CD14-positive monocyte (primary cell): Measurements from ENCODE around the gene LMNTD2. TPM values are rescaled to one million over a fixed set of nuclear protein-coding genes. Genes with fewer than 3 reads are reported as not detected.
A peak's percentile ranks its signal among the peaks of the same experiment; 100 is the strongest.

Source experiments
- DNase-seq, 3 donors: peaks; one replicate each; pipeline ENCODE4 v3.0.0-alpha.2; 2011 to 2022
- H2AFZ ChIP-seq: 2 replicates; pipeline ENCODE4 v1.6.0; 2012; ENCODE audit warnings: mild to moderate bottlenecking, low read depth, low read length, inconsistent platforms; ENCODE audit not compliant: insufficient read depth, poor library complexity, severe bottlenecking
- H3K27ac ChIP-seq, 2 donors: 1 replicate in 1 of 2; 2 replicates in 1 of 2; pipeline ENCODE4 v1.5.1; 2012 to 2013; ENCODE audit warnings: low read length in 2 of 2, control low read depth in 1 of 2, inconsistent platforms in 1 of 2, low read depth in 1 of 2, mild to moderate bottlenecking in 1 of 2
- H3K27me3 ChIP-seq, 2 donors: one replicate each; pipeline versions ENCODE4 v1.6.0 to v1.6.1; 2011 to 2013; ENCODE audit warnings: low read length in 2 of 2; ENCODE audit not compliant: control insufficient read depth in 2 of 2, insufficient read depth in 2 of 2
- H3K36me3 ChIP-seq, 2 donors: replicated peaks in 1 of 2; 1 replicate in 1 of 2; 2 replicates in 1 of 2; pipeline versions ENCODE4 v1.5.1 to v1.6.1; 2012 to 2013; ENCODE audit warnings: low read length in 2 of 2, control low read depth in 1 of 2, inconsistent platforms in 1 of 2, mild to moderate bottlenecking in 1 of 2; ENCODE audit not compliant: insufficient read depth in 2 of 2, control insufficient read depth in 1 of 2
- H3K4me1 ChIP-seq, 2 donors: 1 replicate in 1 of 2; 2 replicates in 1 of 2; pipeline versions ENCODE4 v1.5.1 to v1.6.1; 2012 to 2013; ENCODE audit warnings: low read length in 2 of 2, control low read depth in 1 of 2, inconsistent platforms in 1 of 2, mild to moderate bottlenecking in 1 of 2, moderate library complexity in 1 of 2; ENCODE audit not compliant: insufficient read depth in 2 of 2, control insufficient read depth in 1 of 2
- H3K4me2 ChIP-seq: replicated peaks from 2 replicates; pipeline ENCODE3; 2012; ENCODE audit warnings: low read length, moderate library complexity, mild to moderate bottlenecking; ENCODE audit not compliant: poor library complexity, severe bottlenecking; ENCODE audit errors: extremely low read depth
- H3K4me3 ChIP-seq, 3 experiments: fragments of 200-600 bp in 1 of 3; sonication (generic) in 1 of 3; replicated peaks in 1 of 3; 1 replicate in 2 of 3; 2 replicates in 1 of 3; pipeline ENCODE4 v1.5.1; 2011 to 2013; ENCODE audit warnings: low read length in 3 of 3, mild to moderate bottlenecking in 3 of 3, control low read depth in 2 of 3, low read depth in 2 of 3, inconsistent platforms in 1 of 3, moderate library complexity in 1 of 3
- H3K79me2 ChIP-seq: 2 replicates; pipeline ENCODE4 v1.6.0; 2012; ENCODE audit warnings: mild to moderate bottlenecking, control low read depth, inconsistent platforms, low read length, moderate library complexity; ENCODE audit not compliant: insufficient read depth
- H3K9ac ChIP-seq: 2 replicates; pipeline ENCODE4 v1.6.0; 2017; ENCODE audit warnings: low read length, mild to moderate bottlenecking; ENCODE audit not compliant: insufficient read depth, poor library complexity, severe bottlenecking
- H3K9me3 ChIP-seq, 2 donors: replicated peaks in 1 of 2; 1 replicate in 1 of 2; 2 replicates in 1 of 2; pipeline versions ENCODE4 v1.5.1 to v1.6.1; 2012 to 2013; ENCODE audit warnings: low read length in 2 of 2, control low read depth in 1 of 2; ENCODE audit not compliant: control insufficient read depth in 1 of 2, insufficient read depth in 1 of 2
- H4K20me1 ChIP-seq: 2 replicates; pipeline ENCODE4 v1.6.0; 2012; ENCODE audit warnings: mild to moderate bottlenecking, low read length, control low read depth, moderate library complexity; ENCODE audit not compliant: insufficient read depth
- H3K27ac Mint-ChIP-seq, 7 donors: one replicate each; pipeline ENCODE4 v1.8.0; 2020; ENCODE audit warnings: mild to moderate bottlenecking in 7 of 7, mixed read lengths in 7 of 7, moderate library complexity in 6 of 7, inconsistent platforms in 2 of 7
- H3K27me3 Mint-ChIP-seq, 3 donors: one replicate each; pipeline ENCODE4 v1.8.0; 2021 to 2022; ENCODE audit warnings: low read depth in 3 of 3, mild to moderate bottlenecking in 3 of 3, mixed read lengths in 3 of 3, moderate library complexity in 3 of 3, inconsistent platforms in 1 of 3
- H3K36me3 Mint-ChIP-seq, 2 donors: one replicate each; pipeline ENCODE4 v1.8.0; 2020; ENCODE audit warnings: mixed read lengths in 2 of 2, inconsistent platforms in 1 of 2, mild to moderate bottlenecking in 1 of 2
- H3K4me1 Mint-ChIP-seq: one replicate; pipeline ENCODE4 v1.8.0; 2020; ENCODE audit warnings: mild to moderate bottlenecking, mixed read lengths
- H3K4me3 Mint-ChIP-seq, 2 donors: one replicate each; pipeline ENCODE4 v1.8.0; 2020; ENCODE audit warnings: mild to moderate bottlenecking in 2 of 2, mixed read lengths in 2 of 2, moderate library complexity in 1 of 2
- H3K9me3 Mint-ChIP-seq, 7 donors: one replicate each; pipeline ENCODE4 v1.8.0; 2020 to 2022; ENCODE audit warnings: mixed read lengths in 7 of 7, mild to moderate bottlenecking in 6 of 7, moderate library complexity in 6 of 7, inconsistent platforms in 2 of 7
- CTCF ChIP-seq: fragments of 200-600 bp; IDR thresholded peaks from one replicate; pipeline ENCODE4 v1.8.0; 2022; ENCODE audit warnings: antibody characterized with exemption, mild to moderate bottlenecking
- WGBS: methylation state at CpG from one replicate; pipeline ENCODE4 v1.1.5; 2013; ENCODE audit warnings: missing lambda C conversion rate; ENCODE audit not compliant: insufficient coverage; 5-methylcytosine and 5-hydroxymethylcytosine counted together
- intact Hi-C, 2 donors: fragments of 100-400 bp; cut with micrococcal nuclease; formaldehyde crosslinking; loops; one replicate each; pipeline versions ENCODE4 v1.15.0 to v1.15.1; 2023
- polyA plus RNA-seq, 3 donors: library from polyadenylated mRNA; depleted of rRNA in 1 of 3; unstranded in 2 of 3; stranded (reverse) in 1 of 3; fragments of 300-500 nt in 2 of 3; fragments of >200 nt in 1 of 3; fragmentation: Illumina TruSeq in 2 of 3; gene quantifications; 1 replicate in 2 of 3; 2 replicates in 1 of 3; pipeline ENCODE4 v1.2.3, GENCODE V29; 2012 to 2021

LMNTD2 gene
- polyA plus RNA-seq, 3 donors = 0.67 to 10.6 (median 1.2) TPM

GRCh38 chr11:573146-573759, 12.7 kb upstream of the LMNTD2 start:
- Mint-ChIP-seq H3K4me3 (peak overlapping the region in 1 of 2 donors; percentile 71), H3K4me1 (peaks cover 25% of the 10 kb centered on the region), H3K9me3 (peaks cover 0 to 20% (median 3%) of the 10 kb centered on the region in 7 donors), H3K36me3 (peaks cover 0 to 8% of the 10 kb centered on the region in 2 donors), H3K27ac (no peak overlapping the region), H3K27me3 (peaks cover 36 to 58% (median 48%) of the 10 kb centered on the region in 3 donors)
- Histone ChIP-seq H2AFZ (no peak overlapping the region), H3K9ac (no peak overlapping the region), H3K36me3 (no peaks in the 10 kb centered on the region), H3K9me3 (peaks cover 0 to 3% of the 10 kb centered on the region in 2 donors), H3K27ac (no peak overlapping the region), H4K20me1 (peaks cover 16% of the 10 kb centered on the region), H3K27me3 (peaks cover 8 to 45% of the 10 kb centered on the region in 2 donors), H3K4me2 (no peak overlapping the region), H3K4me3 (no peak overlapping the region), H3K79me2 (peaks cover 15% of the 10 kb centered on the region), H3K4me1 (peaks cover 28 to 38% of the 10 kb centered on the region in 2 donors)
- no peak for TF ChIP-seq CTCF
- DNase-seq = no peak
- intact Hi-C loops = no loop called here
- WGBS = 98% methylated on average over 9 of the region's 16 CpGs

GRCh38 chr11:571802-572185, 11.3 kb upstream of the LMNTD2 start:
- Mint-ChIP-seq H3K27ac (no peak overlapping the region), H3K27me3 (peaks cover 37 to 71% (median 56%) of the 10 kb centered on the region in 3 donors), H3K4me3 (peak overlapping the region in 1 of 2 donors; percentile 59), H3K36me3 (peaks cover 0 to 7% of the 10 kb centered on the region in 2 donors), H3K9me3 (peaks cover 0 to 21% (median 5%) of the 10 kb centered on the region in 7 donors), H3K4me1 (peaks cover 13% of the 10 kb centered on the region)
- Histone ChIP-seq H3K36me3 (no peaks in the 10 kb centered on the region), H3K4me3 (no peak overlapping the region), H3K4me1 (peaks cover 18 to 30% of the 10 kb centered on the region in 2 donors), H3K9ac (no peak overlapping the region), H4K20me1 (peaks cover 1% of the 10 kb centered on the region), H3K27me3 (peaks cover 8 to 53% of the 10 kb centered on the region in 2 donors), H2AFZ (no peak overlapping the region), H3K27ac (no peak overlapping the region), H3K4me2 (no peak overlapping the region), H3K79me2 (peaks cover under 1% of the 10 kb centered on the region), H3K9me3 (peaks cover 0 to 3% of the 10 kb centered on the region in 2 donors)
- intact Hi-C loops = no loop called here
- no peak for DNase-seq
- 89% methylated on average over 8 of the region's 8 CpGs for WGBS
- no peak for TF ChIP-seq CTCF
